OCI-LY7 (cell line): Measurements from ENCODE around the gene CRABP2. TPM values are rescaled to one million over a fixed set of nuclear protein-coding genes. Genes with fewer than 3 reads are reported as not detected.

Experiments
- BruUV-seq: library from RNA; stranded (reverse); fragments of 400-500 nt; replicated peaks from 2 replicates; lab custom pipeline; 2021; lab: Mats Ljungman, UMichigan
- CTCF ChIA-PET: fragments of 300-600 bp; sonication (Branson Sonifier 250); formaldehyde crosslinking; loops from one replicate; lab custom pipeline; 2022; ENCODE audit warnings: antibody characterized with exemption; ENCODE audit not compliant: unreplicated experiment; lab: Charles Lee
- POLR2A ChIA-PET: fragments of 300-600 bp; sonication (Branson Sonifier 250); formaldehyde crosslinking; loops from one replicate; lab custom pipeline; 2022; ENCODE audit warnings: antibody characterized with exemption; lab: Charles Lee
- DNase-seq: peaks from one replicate; pipeline ENCODE4 v3.0.0-alpha.2; 2015; ENCODE audit warnings: low spot score
- H2AFZ ChIP-seq: fragments of 200-600 bp; sonication (generic), shearing (Covaris generic); 2 replicates; pipeline ENCODE4 v1.6.1; 2014; ENCODE audit warnings: mild to moderate bottlenecking, antibody characterized with exemption, low read length, moderate library complexity
- H3K27ac ChIP-seq: fragments of 200-600 bp; sonication (generic); 2 replicates; pipeline ENCODE4 v1.5.1; 2014; ENCODE audit warnings: mixed run types, low read depth, mild to moderate bottlenecking, moderate library complexity, low read length, inconsistent platforms; ENCODE audit not compliant: poor library complexity, severe bottlenecking
- H3K36me3 ChIP-seq: fragments of 200-600 bp; sonication (generic); 2 replicates; pipeline ENCODE4 v1.6.1; 2014; ENCODE audit warnings: mild to moderate bottlenecking, antibody characterized with exemption, low read length, moderate library complexity, mixed read lengths; ENCODE audit not compliant: insufficient read depth
- H3K4me1 ChIP-seq: fragments of 200-600 bp; sonication (generic); 2 replicates; pipeline ENCODE4 v1.5.1; 2014; ENCODE audit warnings: mild to moderate bottlenecking, low read length; ENCODE audit not compliant: insufficient read depth, poor library complexity, severe bottlenecking
- H3K4me2 ChIP-seq: fragments of 200-600 bp; sonication (generic); 2 replicates; pipeline ENCODE4 v1.6.1; 2014; ENCODE audit warnings: mild to moderate bottlenecking, low read length
- H3K4me3 ChIP-seq: fragments of 200-600 bp; sonication (generic); 2 replicates; pipeline ENCODE4 v1.5.1; 2014; ENCODE audit warnings: mild to moderate bottlenecking, low read depth, low read length; ENCODE audit not compliant: poor library complexity, severe bottlenecking
- H3K79me2 ChIP-seq: fragments of 200-600 bp; sonication (generic); 2 replicates; pipeline ENCODE4 v1.6.1; 2016; ENCODE audit warnings: low read depth, mild to moderate bottlenecking, low read length, moderate library complexity, mixed read lengths; ENCODE audit not compliant: insufficient read depth
- H3K9me2 ChIP-seq: fragments of 200-600 bp; sonication (generic); 2 replicates; pipeline ENCODE4 v1.6.1; 2016; ENCODE audit warnings: mild to moderate bottlenecking, low read length, mixed read lengths; ENCODE audit not compliant: insufficient read depth
- H3K9me3 ChIP-seq: fragments of 200-600 bp; sonication (generic); 2 replicates; pipeline ENCODE4 v1.6.1; 2014; ENCODE audit warnings: mild to moderate bottlenecking, mixed run types, low read length, mixed read lengths
- H4K20me1 ChIP-seq: fragments of 200-600 bp; sonication (generic); 2 replicates; pipeline ENCODE4 v1.6.1; 2014; ENCODE audit warnings: mild to moderate bottlenecking, antibody characterized with exemption, low read length, moderate library complexity, mixed read lengths; ENCODE audit not compliant: insufficient read depth
- EZH2phosphoT487 ChIP-seq: fragments of 200-600 bp; sonication (generic); IDR thresholded peaks from 2 replicates; pipeline ENCODE4 v1.6.1; 2018; ENCODE audit warnings: low read depth, borderline replicate concordance, mild to moderate bottlenecking, mixed run types, antibody characterized with exemption, low read length, moderate library complexity, mixed read lengths
- intact Hi-C: fragments of 100-400 bp; cut with micrococcal nuclease; formaldehyde crosslinking; loops from one replicate; pipeline ENCODE4 v1.10.0; 2022; ENCODE audit not compliant: unreplicated experiment
- total RNA-seq, 2 experiments: library from RNA; depleted of rRNA in 1 of 2; stranded (reverse); fragments of >200 nt in 1 of 2; shearing (Covaris generic) in 1 of 2; gene quantifications; 2 replicates each; pipeline ENCODE4 v1.2.3, GENCODE V29; 2014 to 2022
- TF ChIP-seq, protein P1 (sequence below): fragments of 200-600 bp; sonication (generic); conservative IDR thresholded peaks from 2 replicates; pipeline ENCODE4 v1.5.1; 2014; ENCODE audit warnings: mild to moderate bottlenecking, antibody characterized with exemption, low read length, moderate library complexity, mixed read lengths

Gene CRABP2
- total RNA-seq, 2 experiments from 2014 or later, result 2.1 to 2.8 TPM

DNA sequence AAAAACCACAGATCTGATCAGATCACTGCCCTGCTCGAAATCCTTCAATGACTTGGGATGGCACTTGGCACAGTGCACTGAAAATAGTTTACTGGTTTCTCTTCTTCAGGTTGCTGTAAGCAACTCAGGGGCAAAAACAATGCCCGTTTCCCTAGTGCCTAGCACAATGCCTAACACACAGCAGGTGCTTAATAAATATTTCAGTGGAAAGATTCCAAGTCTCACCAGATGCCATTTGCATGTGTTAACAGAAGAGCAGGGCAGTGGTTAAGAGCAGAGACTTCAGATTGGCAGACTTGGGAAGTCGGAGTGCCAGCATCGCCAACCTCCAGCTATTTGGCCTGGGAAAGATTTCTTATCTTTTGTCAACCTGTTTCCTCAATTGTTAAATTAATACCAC, 12.0 kb upstream of the CRABP2 start:
- no peaks in the 10 kb centered on the region; the same call in 1 of the 2 replicates for H4K20me1 ChIP-seq
- intact Hi-C loops, result no loop called here
- no peak overlapping the region for H3K4me3 ChIP-seq
- no peak for DNase-seq
- no peak overlapping the region for H3K4me2 ChIP-seq
- peaks cover 45% of the 10 kb centered on the region for H3K36me3 ChIP-seq
- no peaks in the 10 kb centered on the region for H3K4me1 ChIP-seq
- no peaks in the 10 kb centered on the region for H3K9me2 ChIP-seq
- TF ChIP-seq, protein P1, sequence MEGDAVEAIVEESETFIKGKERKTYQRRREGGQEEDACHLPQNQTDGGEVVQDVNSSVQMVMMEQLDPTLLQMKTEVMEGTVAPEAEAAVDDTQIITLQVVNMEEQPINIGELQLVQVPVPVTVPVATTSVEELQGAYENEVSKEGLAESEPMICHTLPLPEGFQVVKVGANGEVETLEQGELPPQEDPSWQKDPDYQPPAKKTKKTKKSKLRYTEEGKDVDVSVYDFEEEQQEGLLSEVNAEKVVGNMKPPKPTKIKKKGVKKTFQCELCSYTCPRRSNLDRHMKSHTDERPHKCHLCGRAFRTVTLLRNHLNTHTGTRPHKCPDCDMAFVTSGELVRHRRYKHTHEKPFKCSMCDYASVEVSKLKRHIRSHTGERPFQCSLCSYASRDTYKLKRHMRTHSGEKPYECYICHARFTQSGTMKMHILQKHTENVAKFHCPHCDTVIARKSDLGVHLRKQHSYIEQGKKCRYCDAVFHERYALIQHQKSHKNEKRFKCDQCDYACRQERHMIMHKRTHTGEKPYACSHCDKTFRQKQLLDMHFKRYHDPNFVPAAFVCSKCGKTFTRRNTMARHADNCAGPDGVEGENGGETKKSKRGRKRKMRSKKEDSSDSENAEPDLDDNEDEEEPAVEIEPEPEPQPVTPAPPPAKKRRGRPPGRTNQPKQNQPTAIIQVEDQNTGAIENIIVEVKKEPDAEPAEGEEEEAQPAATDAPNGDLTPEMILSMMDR, result no peak
- TF ChIP-seq EZH2phosphoT487, result no peak
- peaks cover 10% of the 10 kb centered on the region; the same call in 1 of the 2 replicates for H3K79me2 ChIP-seq
- BruUV-seq, result no TSS peak
- POLR2A ChIA-PET, result no interaction called here
- no peak overlapping the region for H3K27ac ChIP-seq
- CTCF ChIA-PET, result interaction anchor here (3.7 kb wide), 1 partner anchor 8 kb away, joined by 12 read pairs; no protein-coding TSS in a partner anchor
- H2AFZ ChIP-seq, result no peak overlapping the region
- H3K9me3 ChIP-seq, result no peaks in the 10 kb centered on the region

DNA sequence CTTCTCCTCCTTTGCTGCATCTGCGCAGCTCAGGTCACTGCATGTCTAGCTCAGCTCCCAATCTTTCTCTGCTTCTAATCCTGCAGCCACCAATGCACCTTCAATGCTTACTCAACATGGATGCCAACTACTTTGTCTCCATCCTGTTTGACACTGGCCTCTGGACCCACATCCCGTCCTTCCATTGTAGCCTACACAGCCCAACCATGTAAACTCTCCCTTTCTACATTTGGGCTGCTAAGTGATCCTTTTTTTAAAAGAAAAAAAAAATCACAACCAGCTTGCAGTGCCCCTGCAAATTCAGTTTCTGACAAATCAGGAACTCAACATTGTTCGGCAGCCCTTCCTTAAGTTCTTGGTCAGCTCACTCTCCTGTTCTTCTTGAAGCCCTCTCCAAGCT, 9.4 kb upstream of the CRABP2 start:
- Histone ChIP-seq H3K4me2 (no peak overlapping the region), H3K9me2 (no peaks in the 10 kb centered on the region), H3K27ac (no peak overlapping the region), H3K9me3 (no peaks in the 10 kb centered on the region), H3K79me2 (no peaks in the 10 kb centered on the region), H2AFZ (no peak overlapping the region), H3K4me1 (no peaks in the 10 kb centered on the region), H3K4me3 (no peak overlapping the region), H4K20me1 (no peaks in the 10 kb centered on the region), H3K36me3 (peaks cover 21% of the 10 kb centered on the region)
- TF ChIP-seq EZH2phosphoT487, result no peak
- TF ChIP-seq, protein P1, result no peak
- ChIA-PET POLR2A (no interaction called here), CTCF (interaction anchor here (3.7 kb wide), 1 partner anchor 11 kb away, joined by 12 read pairs; no protein-coding TSS in a partner anchor)
- no peak for DNase-seq
- no TSS peak for BruUV-seq
- intact Hi-C loops, result no loop called here

- Histone ChIP-seq H2AFZ (no peak overlapping the region), H3K27ac (no peak overlapping the region), H3K9me3 (no peaks in the 10 kb centered on the region), H3K4me1 (no peaks in the 10 kb centered on the region), H4K20me1 (no peaks in the 10 kb centered on the region), H3K36me3 (peaks cover 8% of the 10 kb centered on the region), H3K4me2 (no peak overlapping the region), H3K4me3 (no peak overlapping the region), H3K9me2 (no peaks in the 10 kb centered on the region), H3K79me2 (no peaks in the 10 kb centered on the region)
- ChIA-PET POLR2A (no interaction called here), CTCF (no interaction called here)
- BruUV-seq, result no TSS peak
- TF ChIP-seq, protein P1, result no peak
- no peak for DNase-seq
- intact Hi-C loops, result no loop called here
These were observed 7.2 kb upstream of the CRABP2 start for GRCh38 chr1:156712626-156713025.
